ENCODE results near the gene GRB10. TPM values are rescaled to one million over a fixed set of nuclear protein-coding genes. Genes with fewer than 3 reads are reported as not detected.
A peak's percentile ranks its signal among the peaks of the same experiment; 100 is the strongest.

Gene GRB10
- total and polyA plus RNA-seq, 2 experiments from 2014 or later: 35.0 to 154 TPM

DNA sequence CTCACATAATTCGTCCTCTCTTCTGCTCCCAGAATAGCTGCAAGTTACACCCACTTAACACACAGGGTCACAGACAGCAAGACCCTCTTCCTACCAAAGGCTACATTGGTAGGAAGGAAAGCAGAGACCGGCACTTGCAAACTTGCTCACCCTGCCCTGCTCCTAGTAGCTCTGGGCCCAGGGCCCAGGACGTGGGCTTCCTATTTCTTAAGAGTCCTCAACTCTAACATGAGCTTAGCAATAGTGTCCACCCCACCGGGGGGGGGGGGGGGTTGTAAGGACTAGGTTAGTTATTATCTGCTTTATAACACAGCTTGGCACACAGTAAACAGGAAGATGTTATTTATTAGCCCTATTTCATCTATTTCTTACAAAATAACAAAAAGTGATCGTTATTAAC, 106.6 kb downstream of the GRB10 start:
- H3K4me1 Mint-ChIP-seq: peaks cover 30% of the 10 kb centered on the region
- Histone ChIP-seq H3K4me3 (no peak overlapping the region), H3K27ac (ENCODE audit: low read depth) (peak overlapping the region; percentile 14; the same call in 1 of the 2 replicates), H3K27me3 (ENCODE audit: insufficient read depth) (no peaks in the 10 kb centered on the region), H3K9me2 (ENCODE audit: insufficient read depth) (no peaks in the 10 kb centered on the region), H3F3A (replicated peaks; ENCODE audit: low read depth) (no peaks in the 10 kb centered on the region), H3K4me2 (no peak overlapping the region), H3K4me1 (ENCODE audit: insufficient read depth) (peaks cover 18% of the 10 kb centered on the region), H3K36me3 (ENCODE audit: insufficient read depth) (0 out of 2 replicates have a peak, but pooled peaks cover 3% of the 10 kb centered on the region), H2AFZ (no peak overlapping the region), H3K79me2 (replicated peaks; ENCODE audit: insufficient read depth) (peaks cover 74% of the 10 kb centered on the region), H4K20me1 (replicated peaks; ENCODE audit: insufficient read depth) (peaks cover 18% of the 10 kb centered on the region; the same call in 1 of the 2 replicates)
- H3K9me3 Mint-ChIP-seq: no peaks in the 10 kb centered on the region; the same call in 2 of the 3 replicates
- no peak overlapping the region for H3K4me3 Mint-ChIP-seq
- no peak overlapping the region for H3K27ac Mint-ChIP-seq
- peaks cover 25% of the 10 kb centered on the region for H3K36me3 Mint-ChIP-seq (ENCODE audit: low read depth)
- DNase-seq (ENCODE audit: low spot score) (no peak), ATAC-seq (no peak)
- TF ChIP-seq EZH2phosphoT487 (IDR thresholded peaks at IDR 0.05; ENCODE audit: unreplicated experiment) (no peak), ETS1 (IDR thresholded peaks at IDR 0.05) (no peak), ZNF462 (CRISPR knock-in tag; IDR thresholded peaks at IDR 0.05) (no peak), ZNF114 (CRISPR knock-in tag; IDR thresholded peaks at IDR 0.05) (no peak), CREB1 (CRISPR knock-in tag; IDR thresholded peaks at IDR 0.05; ENCODE audit: low read depth) (no peak), POLR2AphosphoS5 (IDR thresholded peaks at IDR 0.05; ENCODE audit: low read depth) (no peak), NANOG (IDR thresholded peaks at IDR 0.05; ENCODE audit: borderline replicate concordance) (no peak), ZNF331 (CRISPR knock-in tag; IDR thresholded peaks at IDR 0.05; ENCODE audit: low read depth) (no peak), EZH2 (IDR thresholded peaks at IDR 0.05; ENCODE audit: low read depth, unreplicated experiment) (no peak), REST (IDR thresholded peaks at IDR 0.05; ENCODE audit: unreplicated experiment) (no peak), JUNB (IDR thresholded peaks at IDR 0.05; ENCODE audit: unreplicated experiment) (no peak), CTCF (conservative IDR thresholded peaks at IDR 0.05; ENCODE audit: low read depth in 2 of 2) (no peak), STAT1 (IDR thresholded peaks at IDR 0.05; ENCODE audit: unreplicated experiment) (no peak)
- H3K27me3 Mint-ChIP-seq (ENCODE audit: insufficient read depth, low read depth, poor library complexity): peaks cover 3% of the 10 kb centered on the region

Measured in GM23338 (cell line).